DMS153 treated with DMSO at 0.1 percent for 48 hours (cell line): Measurements from ENCODE around the gene HPCA.
A peak's percentile ranks its signal among the peaks of the same experiment; 100 is the strongest.

ENCODE experiments used
- DNase-seq: peaks from one replicate; lab custom pipeline; 2025; ENCODE audit not compliant: unreplicated experiment; lab: John Stamatoyannopoulos, UW

The HPCA gene

DNA sequence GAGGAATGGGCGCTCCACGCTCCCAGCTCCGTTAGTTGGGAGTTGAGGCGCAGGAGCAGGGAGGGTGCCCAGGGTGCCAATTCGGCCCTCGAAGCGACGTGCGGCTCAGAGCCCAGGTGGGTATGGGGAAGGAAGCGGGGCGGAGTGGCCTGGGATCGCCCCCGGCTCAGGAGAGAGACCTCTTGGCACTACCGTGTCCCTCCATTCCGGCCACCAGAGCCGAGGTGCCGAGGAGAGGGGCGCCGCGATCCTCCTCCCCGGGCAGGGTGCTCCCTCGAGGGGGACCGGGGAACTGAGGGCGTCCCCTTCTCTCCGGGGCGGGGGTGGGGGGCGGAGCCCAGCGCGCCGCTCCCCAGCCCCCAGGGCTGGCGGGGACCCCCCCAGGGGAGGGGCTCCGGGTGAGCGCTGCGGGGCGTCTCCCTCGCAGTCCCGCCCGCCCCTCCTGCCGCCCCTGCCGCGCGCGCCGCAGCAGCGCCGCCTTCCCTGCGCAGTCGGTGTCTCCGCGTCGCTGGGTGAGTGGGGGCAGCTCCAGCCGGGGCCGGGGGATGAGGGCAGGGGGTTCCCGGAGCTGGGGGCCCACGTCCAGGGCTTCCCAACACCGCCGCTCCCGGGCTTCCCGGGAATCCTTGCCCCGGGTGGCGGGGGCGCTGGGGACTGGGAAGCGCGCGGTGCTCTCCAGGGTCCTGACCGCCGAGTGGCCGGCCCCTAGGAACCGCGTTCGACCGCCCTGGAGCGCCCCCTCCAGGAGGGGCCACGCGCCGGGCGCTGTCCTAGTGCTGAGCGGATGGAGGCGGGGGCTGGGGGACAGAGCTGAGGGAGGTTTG is at the start of gene HPCA:
Gene HPCA (plus strand): TSS at position 488 of the 824 bp plus-strand sequence. CDS start 2,408 bp downstream, outside the sequence.
- no peak for DNase-seq

DNA sequence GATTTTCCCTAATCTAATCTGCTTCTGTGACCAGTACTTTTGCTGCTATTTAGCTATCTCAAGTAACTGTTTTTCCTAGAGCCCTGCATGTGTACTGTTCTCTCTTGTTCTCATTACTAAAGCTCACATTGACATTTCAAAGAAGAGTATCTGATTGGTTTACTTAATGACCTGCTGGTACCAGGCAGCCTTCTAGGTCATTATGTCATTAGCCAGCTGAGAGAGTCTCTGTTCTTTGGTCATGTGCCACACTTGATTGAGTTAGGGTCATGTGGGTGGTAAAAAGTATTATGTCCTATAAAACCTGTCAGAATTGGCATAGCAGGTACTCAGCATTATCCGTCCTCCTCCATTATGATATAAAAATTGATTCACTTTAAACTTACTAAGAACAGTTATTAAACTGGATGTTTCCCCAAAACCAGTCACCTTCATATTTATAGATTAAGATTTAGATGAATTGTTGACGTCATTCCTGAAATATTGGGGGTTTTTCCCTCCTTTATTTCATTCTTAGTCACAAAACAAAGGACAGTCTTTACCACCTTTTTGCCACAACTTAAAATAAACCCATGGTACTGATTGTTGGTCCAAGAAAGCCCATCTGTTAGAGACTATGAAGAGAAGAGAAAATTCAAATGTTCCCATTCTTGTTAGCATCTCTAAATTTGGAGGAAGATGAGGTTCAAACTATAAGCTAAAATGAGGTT is 37.8 kb upstream of the HPCA start:
- DNase-seq, result no peak

DNA sequence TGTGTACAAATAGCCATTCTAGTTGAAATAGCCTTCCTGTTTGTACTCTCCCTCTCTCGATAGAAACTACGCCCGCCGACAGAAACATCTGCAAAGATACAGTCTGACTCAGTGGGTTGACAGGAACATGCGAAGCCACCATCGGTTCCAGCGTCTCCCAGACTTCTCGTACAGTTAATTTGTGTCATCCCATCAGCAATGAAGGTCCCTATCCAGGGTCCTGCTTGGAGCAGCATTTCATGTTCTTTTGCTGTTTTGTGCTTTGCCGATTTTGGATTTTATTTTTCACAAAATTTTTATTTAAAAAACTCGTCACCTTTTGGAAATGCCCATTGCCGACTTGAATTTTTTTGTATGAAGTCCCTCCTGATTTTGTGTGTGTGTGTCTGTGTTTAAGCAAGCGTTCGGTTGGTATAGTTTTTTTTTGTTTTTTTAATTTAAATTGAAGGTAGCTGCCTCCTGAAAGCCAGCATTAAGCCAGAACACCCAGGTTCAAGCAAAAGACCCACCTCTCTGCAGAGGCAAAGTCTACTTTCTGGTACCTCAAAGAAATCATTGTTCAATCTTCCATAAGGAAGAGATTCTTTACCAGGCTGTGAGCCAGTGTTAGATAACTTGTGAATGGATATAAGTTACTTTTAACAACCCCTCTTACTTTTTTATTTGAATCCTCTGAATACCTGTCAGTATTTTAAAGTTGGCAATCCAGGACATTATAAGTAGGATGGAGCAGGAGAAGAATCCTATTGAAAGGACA is 30.3 kb upstream of the HPCA start:
- DNase-seq, result no peak

DNA sequence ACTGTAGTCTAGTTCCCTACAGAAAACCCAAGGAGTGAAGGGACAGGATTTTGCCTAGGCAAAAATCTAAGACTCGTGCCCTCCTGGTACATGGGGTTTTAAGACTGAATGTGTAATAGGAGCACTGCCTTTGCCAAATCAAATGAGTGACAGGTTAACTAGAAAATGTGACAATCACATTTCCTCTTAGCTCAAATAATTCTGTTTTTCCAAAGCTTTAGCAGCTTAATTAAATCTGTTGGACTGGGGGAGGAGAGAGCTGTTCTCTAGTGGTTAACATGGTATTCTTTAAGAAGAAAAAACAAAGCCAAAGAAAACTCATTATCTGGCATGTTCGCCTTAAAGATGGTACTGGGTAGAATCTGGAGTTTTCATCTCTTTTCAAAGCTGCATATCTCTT is 28.2 kb upstream of the HPCA start:
- no peak for DNase-seq

DNA sequence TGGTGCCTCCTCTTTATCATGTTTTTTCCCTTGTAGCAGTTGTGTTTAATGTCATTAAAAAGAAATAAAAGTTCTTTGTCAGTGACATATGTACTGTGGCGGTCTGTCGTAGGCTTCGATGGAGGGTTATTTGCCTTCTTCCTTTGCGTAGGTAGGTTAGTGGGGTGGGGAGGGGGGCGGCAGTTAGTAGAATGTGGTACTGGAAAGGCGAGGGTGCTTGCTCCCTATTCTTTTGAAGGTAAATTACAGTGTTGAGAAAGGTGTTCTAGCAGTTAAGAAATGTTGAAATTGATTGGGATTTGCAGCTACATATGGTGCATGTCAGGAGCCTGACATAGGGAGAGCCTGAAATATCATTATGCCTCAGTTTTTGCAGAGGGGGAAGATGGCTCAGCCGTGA is 27.5 kb upstream of the HPCA start:
- no peak for DNase-seq

DNA sequence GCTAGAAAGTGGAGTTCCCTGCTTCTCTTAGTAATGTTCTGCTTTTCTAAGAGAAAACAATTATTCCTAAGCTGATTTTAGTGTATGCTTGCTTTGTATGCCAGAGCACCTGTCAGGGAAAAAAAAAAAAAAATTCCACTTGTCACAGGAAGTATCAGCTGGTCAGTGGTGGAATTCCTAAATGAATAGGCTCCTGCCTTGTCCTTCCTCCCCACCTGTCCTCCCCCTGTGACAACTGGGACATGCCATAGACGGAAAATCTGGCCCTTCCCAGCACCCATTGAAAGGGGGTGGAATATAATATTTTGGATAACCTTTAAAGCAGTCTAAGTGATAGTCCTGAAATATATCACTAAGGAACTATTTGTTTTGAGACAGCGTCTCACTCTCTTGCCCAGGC is 26.4 kb upstream of the HPCA start:
- no peak for DNase-seq

DNA sequence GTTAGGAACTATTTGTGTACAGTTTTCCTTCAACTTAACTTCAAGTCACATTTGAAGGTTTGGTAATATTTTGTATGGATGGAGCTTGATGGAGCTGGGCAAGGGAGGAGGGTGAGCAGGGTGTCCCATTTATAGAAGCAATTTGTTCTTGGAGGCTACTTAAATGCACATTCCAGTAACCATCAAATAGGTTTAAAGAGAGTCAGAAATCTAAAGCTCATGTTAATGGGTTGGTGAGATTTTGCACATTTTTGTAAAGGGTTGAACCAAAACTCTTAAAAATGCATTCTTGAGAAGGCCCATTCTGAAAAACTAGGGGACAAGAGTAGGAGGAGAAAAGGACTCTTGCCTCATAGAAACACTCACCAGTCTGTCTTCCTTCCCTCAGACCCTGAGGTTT is 25.7 kb upstream of the HPCA start:
- no peak for DNase-seq

DNA sequence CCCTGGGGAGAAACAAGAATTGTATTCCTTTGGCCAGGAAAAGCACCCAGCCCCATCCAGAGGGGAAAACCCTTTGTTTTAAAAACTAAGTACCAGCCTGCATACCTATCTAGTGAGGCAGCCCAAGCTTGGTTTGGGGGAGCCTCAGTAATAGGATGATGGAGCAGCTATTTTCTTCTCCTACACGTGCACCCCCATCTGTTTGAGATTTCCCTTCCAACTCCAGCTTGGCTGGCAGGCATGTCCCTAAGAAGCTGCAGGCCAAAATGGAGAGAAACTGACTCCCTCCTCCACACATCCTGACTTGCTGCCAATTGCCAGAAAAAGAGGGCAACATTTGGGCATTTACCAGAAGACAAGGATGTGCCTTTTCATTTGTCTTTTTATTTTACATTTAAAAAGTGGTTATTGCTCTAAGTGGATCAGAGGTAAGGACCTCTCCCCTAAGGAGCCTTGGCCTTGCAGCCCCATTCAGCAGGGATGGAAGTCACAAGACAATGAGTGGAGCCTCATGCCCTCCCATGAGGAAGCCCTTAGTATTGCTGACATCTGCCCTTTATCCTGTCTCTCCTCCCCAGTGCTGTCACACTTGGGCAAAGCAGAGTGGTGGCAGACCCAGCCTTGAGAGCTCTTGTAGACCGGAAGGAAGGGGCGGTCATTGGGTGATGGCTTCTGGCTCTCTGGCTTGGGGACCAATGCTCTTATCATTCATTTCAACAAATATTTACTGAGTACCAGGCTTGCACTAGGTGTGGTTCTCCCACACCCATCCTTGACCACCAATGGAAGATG is 24.2 kb upstream of the HPCA start:
- DNase-seq, result no peak

DNA sequence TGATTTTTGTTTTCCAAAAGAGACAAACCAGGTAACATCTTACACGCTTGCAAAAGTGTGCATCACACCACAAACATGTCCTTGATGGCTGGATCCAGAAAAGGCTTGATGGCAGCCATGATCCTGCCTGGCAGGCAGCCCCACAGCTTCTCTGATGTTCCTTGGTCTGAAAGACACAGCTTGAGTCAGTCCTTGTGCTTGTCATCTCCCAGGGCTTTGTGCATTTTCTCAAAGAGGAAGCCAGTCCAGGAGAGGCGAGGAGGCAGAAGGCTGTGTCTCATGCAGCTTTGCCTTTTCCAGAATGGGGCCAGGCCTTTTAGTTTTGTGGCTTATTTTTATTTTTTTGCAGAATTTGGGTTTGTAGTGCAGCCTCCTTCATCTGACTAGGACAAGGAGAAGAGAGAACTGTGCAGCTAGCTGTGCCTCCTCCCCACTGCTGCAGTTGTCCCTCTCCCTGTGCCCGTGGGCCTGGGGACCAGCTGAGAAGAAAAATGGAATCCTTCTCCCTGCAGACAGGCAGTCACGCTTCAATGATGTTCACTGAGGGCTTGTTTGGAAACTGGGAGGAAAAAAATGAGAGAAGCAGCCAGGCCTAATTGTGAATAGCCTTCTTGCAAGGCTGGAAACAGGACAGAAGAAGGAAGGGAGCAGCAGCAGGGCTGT is 22.9 kb upstream of the HPCA start:
- DNase-seq, result no peak

DNA sequence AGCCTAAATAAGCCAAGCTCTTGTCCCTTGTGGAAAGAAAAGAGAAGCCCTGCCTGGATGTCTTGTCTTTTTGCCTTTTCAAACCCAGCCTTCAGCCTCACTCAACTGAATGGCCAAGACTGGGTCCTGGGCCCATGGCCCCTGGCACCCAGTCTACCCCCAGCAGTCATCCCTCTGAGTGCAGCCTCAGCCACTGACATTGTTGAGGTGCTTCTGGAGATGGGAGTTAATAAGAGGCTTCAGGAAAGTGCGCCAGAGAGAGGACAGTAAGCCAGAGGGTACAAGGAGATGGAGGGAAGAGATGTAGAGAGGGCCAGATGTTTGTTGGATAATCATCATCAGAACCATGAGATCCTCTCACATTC is 22.4 kb upstream of the HPCA start:
- DNase-seq, result no peak

DNA sequence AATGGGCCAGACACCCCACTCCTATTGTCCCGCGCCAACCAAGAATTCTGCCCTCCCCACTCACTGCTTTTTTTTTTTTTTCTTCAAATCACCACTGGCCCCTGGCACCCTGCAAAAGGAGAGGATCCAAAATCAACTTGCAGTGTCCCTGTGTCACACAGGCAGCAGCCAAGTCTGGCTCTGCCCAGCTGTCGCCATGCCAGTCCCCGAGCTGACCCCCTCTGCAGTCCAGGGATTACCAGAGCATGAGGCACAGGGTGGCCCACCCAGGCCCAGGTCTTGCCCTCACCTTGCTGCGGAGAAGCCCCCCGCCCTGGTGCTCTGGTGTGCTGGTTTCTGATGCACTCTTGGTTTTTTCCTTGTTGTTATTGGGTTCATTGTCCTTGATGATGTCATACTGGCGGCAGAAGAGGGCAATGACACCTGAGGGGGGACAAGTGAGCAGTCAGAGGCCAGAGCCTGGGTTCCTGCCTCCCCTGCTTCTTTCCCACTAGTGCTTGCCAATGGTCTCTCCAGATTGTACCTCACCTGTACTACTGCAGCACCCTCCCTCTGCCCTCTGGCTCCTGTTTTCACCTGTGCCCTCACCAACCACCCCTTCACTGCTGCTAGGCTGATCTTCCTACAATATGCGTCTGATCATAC is 21.8 kb upstream of the HPCA start:
- no peak for DNase-seq

DNA sequence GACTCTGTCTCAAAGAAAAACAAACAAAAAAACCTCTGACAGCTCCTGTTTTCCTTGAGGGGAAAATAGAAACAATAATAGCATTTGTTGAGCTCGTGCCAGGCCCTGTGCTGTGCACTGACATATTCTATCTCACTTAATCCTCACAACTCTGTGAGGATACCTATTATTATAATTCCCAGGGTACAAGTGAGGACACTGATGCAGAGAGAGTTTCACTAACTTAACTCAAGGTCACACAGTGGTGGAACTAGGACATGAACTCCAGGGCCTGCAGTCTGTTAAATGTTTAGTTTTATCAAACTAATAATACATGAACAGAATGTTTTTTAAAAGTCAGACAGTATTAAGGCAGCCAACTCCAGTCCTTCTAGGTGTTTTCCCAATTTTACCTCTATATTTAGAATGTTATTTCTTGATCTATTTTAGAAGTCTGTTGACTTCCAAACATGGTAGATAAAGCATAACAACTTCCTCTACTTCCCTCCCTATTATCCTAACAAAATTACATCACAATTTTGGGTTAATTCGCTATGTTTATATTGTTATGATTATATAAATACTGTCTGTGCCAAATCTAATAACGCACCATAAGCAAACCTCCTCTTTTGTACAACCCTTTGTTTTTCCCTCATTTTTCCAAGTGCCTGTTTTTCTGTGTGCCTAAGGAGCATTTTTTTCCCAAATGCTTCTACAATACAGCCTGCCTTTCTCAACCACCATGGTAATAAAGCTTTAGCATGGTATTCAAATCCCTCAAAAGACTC is 20.5 kb upstream of the HPCA start:
- DNase-seq, result no peak

DNA sequence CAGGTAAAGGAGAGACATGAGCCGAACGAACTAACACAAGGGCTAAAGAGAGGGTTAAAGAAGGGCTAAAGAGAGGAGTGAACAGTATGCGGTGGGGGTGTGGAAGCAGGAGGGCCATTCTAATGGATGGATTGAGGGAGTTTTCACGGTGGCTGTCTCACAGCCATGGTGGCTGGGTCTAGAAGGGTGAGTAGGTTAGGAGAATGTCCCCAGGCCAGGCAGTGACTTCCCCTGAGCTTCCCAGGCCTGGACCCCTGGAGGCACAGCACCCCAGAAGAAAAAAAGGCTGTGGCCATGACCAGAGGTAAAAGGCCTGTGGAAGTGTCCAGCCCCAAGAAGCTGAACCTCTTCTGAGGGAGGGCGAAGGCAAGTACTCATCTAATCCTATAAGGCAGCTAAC is 19.1 kb upstream of the HPCA start:
- DNase-seq, result no peak

DNA sequence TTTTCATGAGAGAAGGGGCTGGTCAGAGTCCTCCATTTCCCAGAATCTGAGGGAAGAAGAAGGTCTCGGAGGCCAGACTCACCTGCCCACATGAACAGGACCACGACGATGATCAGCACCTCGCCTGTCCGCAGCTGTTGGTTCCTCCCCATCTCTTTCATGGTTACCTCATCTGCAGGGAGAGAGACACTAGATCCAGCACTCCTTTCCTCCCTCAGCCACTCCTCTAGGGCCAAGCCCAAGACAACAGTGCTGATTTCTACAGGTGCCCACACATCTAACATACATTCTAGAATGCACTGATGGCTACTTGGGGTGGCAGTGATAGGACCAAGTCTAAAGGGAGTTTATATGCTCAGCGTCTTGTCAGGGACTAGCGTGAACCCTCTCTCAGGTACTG is 18.6 kb upstream of the HPCA start:
- DNase-seq, result no peak

DNA sequence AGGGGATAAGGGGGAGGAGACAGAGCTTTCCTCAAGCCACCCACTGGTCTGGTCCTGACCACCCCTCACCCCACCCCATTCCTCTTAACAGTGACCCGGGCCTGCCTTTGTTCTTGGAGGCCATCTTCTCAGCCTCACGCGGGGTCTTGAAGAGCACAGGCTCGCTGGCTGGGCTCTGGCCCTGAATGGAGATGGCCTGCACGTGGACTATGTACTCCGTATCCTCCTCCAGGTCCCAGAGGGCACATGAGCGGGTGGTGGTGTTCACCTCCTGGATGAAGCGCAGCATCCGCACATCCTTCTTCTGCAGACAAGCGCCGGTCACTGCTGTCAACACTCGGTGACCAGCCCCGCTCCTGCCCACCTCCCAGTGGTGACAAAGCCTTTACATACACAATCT is 18.2 kb upstream of the HPCA start:
- DNase-seq, result no peak

DNA sequence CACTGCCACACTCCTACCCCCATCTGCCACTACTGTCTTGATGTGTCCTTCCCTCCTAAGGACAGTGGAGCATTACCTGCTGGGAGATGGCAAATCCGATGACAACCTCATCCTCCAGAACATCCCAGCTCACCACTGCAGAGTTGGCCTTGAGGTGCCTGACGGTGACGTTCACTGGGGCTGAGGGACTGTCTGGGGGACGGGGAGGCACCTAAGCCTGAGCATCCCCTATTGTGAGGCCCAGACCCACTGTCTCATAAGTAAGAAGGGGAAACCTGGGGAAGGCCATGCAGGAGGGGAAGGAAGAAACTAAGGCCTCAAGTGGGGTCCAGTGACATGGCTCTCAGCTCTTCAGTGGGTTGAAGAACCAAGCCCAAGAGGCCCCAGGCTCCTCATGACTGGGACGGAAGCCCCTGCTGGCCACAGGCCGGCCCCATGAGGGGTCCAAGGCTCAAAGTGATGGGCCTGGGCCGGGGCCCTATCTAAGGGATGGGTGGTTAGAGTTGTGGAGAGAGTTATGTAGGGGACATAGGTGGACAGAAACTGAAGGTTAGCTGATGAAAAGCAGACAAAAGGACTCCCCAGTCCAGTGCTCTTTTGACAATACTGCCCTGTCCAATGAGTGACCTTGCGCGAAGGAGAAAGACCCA is 17.4 kb upstream of the HPCA start:
- no peak for DNase-seq

DNA sequence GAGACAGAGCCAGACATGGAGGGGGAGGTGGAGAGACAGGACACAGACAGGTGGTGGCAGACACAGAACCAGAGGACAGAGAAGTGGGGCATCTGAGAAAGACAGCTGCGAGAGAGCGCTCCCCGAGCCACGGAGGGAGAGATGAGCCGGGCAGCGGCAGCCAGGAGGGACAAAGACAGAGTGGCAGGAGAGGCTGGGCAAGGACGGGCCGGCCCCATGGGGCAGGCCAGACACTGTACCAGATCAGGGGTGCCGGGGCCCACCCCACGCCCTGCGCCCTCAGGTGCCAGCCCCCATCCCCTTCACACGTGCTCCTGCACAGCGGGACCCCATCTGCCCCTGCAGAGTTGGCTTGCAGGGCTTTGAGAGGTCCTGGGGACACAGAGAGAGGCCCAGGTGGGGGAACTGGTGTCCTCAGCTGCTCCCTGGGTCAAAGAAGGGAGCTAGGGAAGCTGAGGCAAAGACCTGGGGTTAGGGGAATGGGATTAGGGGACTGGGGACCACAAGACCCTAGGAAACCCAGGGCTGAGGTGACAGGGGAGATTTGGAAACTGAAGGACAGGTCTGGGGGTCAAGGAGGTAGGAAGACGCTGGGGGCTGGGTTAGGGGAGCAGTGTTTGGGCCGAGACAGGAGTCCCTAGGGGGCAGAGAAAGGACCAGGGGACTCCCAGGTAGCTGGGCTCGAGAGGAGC is 16.2 kb upstream of the HPCA start:
- no peak for DNase-seq

DNA sequence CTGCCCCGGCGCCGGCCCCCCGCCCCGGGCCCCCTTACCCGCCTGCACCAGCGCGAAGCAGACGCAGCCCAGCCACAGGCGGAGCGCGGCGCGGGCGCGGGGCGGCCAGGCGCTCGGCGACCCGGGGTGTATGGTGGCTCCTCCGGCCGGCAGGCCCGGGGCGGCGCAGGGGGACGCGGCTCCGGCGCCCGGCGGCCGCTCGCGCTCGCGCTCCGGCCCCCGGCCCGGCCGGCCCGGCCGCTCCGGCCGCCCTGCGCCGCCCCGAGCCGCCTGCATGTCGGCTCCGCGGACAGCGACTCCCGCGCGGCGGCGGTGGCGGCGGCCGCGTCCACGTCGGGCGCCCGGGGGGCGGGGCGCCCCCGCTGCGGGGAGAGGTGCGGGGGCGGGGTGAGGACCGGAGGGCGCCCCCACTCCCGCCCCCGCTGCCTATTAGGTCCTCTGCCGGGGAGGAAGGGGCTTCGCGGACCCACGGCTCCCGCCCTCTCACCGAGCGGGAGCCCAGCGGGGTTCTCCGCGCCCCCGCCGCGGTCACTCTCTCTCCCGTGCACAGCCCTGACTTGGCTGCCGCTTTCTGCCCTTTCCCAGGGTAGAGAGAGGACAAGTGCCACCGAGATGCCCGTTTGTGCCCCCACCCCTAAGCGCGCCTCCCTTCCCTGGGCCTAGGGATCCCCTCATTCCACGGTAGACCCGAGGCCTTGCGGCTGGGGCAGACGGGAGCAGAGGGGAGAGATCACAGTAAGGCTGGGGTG is 15.5 kb upstream of the HPCA start, which contains the start of gene FNDC5:
Gene FNDC5 (minus strand): TSS at position 298 of the 749 bp plus-strand sequence.
- DNase-seq, result peak; percentile 21
